Mesendoderm (in vitro differentiated cells): ENCODE measurements around the gene CDK14.
"Not testable (repeated sequence)": the region's sequence is repeated elsewhere in the genome, so short reads cannot be mapped to it uniquely, and the experiment has no call there.

ENCODE experiments used
- DNase-seq: peaks from one replicate; pipeline ENCODE4 v3.0.0; 2013
- H2AK5ac ChIP-seq: 2 replicates; pipeline ENCODE4 v1.6.1; 2013; ENCODE audit warnings: low read length, inconsistent platforms
- H2BK120ac ChIP-seq: 2 replicates; pipeline ENCODE4 v1.6.1; 2013; ENCODE audit warnings: low read depth, mild to moderate bottlenecking, low read length, moderate library complexity, mixed read lengths
- H2BK15ac ChIP-seq: replicated peaks from 2 replicates; pipeline ENCODE4 v1.6.1; 2013; ENCODE audit warnings: low read depth, mild to moderate bottlenecking, moderate library complexity
- H2BK5ac ChIP-seq: 2 replicates; pipeline ENCODE4 v1.6.1; 2013; ENCODE audit warnings: low read length, inconsistent platforms
- H3K18ac ChIP-seq: 2 replicates; pipeline ENCODE4 v1.6.1; 2013; ENCODE audit warnings: mild to moderate bottlenecking, low read length, mixed read lengths
- H3K23ac ChIP-seq: one replicate; pipeline ENCODE4 v1.6.1; 2013; ENCODE audit warnings: low read length
- H3K27ac ChIP-seq: 2 replicates; pipeline ENCODE4 v1.5.1; 2013; ENCODE audit warnings: low read depth, mild to moderate bottlenecking, inconsistent platforms, low read length, moderate library complexity
- H3K27me3 ChIP-seq: 2 replicates; pipeline ENCODE4 v1.6.1; 2013; ENCODE audit warnings: low read length, control low read depth, mild to moderate bottlenecking, inconsistent platforms; ENCODE audit not compliant: insufficient read depth, poor library complexity
- H3K36me3 ChIP-seq: 2 replicates; pipeline ENCODE4 v1.6.1; 2013; ENCODE audit warnings: low read length, inconsistent platforms; ENCODE audit not compliant: control insufficient read depth, insufficient read depth
- H3K4ac ChIP-seq: one replicate; pipeline ENCODE4 v1.6.1; 2013; ENCODE audit warnings: low read depth, mild to moderate bottlenecking, low read length, moderate library complexity
- H3K4me1 ChIP-seq: 2 replicates; pipeline ENCODE4 v1.6.1; 2013; ENCODE audit warnings: low read depth, low read length, inconsistent platforms; ENCODE audit not compliant: control insufficient read depth
- H3K4me2 ChIP-seq: 2 replicates; pipeline ENCODE4 v1.6.1; 2013; ENCODE audit warnings: low read length
- H3K4me3 ChIP-seq: 2 replicates; pipeline ENCODE4 v1.5.1; 2013; ENCODE audit warnings: mild to moderate bottlenecking, low read length
- H3K56ac ChIP-seq: one replicate; pipeline ENCODE4 v1.6.1; 2013; ENCODE audit warnings: low read length
- H3K79me1 ChIP-seq: 2 replicates; pipeline ENCODE4 v1.6.1; 2013; ENCODE audit warnings: low read length, inconsistent platforms
- H3K79me2 ChIP-seq: 2 replicates; pipeline ENCODE4 v1.6.1; 2013; ENCODE audit warnings: mild to moderate bottlenecking, low read length; ENCODE audit not compliant: control insufficient read depth, insufficient read depth
- H3K9ac ChIP-seq: 2 replicates; pipeline ENCODE4 v1.6.1; 2013; ENCODE audit warnings: low read length, inconsistent platforms
- H4K5ac ChIP-seq: one replicate; pipeline ENCODE4 v1.6.1; 2013; ENCODE audit warnings: low read length
- H4K8ac ChIP-seq: one replicate; pipeline ENCODE4 v1.6.1; 2013; ENCODE audit warnings: low read depth, mild to moderate bottlenecking, control low read depth, low read length, moderate library complexity
- WGBS: extraction: QIAGEN DNeasy Blood & Tissue Kit; methylation state at CpG from one replicate; pipeline ENCODE4 v1.1.7; 2013; ENCODE audit warnings: low lambda C conversion rate, missing lambda C conversion rate; ENCODE audit not compliant: insufficient coverage; ENCODE audit errors: extremely low coverage; 5-methylcytosine and 5-hydroxymethylcytosine counted together

Gene CDK14

DNA sequence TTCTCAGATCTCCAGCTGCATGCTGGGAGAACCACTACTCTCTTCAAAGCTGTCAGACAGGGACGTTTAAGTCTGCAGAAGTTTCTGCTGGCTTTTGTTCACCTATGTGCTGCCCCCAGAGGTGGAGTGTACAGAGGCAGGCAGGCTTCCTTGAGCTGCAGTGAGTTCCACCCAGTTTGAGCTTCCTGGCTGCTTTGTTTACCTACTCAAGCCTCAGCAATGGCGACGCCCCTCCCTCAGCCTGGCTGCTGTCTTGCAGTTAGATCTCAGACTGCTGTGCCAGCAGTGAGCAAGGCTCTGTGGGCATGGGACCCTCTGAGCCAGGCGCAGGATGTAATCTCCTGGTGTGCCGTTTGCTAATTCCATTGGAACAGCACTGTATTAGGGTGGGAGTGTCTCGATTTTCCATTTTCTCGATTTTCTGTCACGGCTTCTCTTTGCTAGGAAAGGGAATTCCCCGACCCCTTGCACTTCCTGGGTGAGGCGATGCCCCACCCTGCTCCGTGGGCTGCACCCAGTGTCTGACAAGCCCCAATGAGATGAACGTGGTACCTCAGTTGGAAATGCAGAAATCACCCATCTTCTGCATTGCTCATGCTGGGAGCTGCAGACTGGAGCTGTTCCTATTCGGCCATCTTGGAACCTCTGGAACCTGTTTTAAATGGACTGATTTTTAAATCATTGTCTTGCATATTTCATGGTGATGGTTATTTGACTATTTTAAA, 332.7 kb downstream of the CDK14 start:
- not testable (repeated sequence) for H3K4ac ChIP-seq, H3K27me3 ChIP-seq, H3K4me2 ChIP-seq, H3K79me2 ChIP-seq, H3K56ac ChIP-seq, H2AK5ac ChIP-seq, H3K4me1 ChIP-seq, H2BK120ac ChIP-seq, H2BK15ac ChIP-seq, H4K8ac ChIP-seq, H3K23ac ChIP-seq, H3K4me3 ChIP-seq, H3K18ac ChIP-seq, H3K36me3 ChIP-seq, H3K9ac ChIP-seq, H3K27ac ChIP-seq, H4K5ac ChIP-seq, H3K79me1 ChIP-seq, H2BK5ac ChIP-seq
- no CpG with 5 or more reads among the region's 13 CpGs for WGBS
- peak; percentile 70 for DNase-seq

DNA sequence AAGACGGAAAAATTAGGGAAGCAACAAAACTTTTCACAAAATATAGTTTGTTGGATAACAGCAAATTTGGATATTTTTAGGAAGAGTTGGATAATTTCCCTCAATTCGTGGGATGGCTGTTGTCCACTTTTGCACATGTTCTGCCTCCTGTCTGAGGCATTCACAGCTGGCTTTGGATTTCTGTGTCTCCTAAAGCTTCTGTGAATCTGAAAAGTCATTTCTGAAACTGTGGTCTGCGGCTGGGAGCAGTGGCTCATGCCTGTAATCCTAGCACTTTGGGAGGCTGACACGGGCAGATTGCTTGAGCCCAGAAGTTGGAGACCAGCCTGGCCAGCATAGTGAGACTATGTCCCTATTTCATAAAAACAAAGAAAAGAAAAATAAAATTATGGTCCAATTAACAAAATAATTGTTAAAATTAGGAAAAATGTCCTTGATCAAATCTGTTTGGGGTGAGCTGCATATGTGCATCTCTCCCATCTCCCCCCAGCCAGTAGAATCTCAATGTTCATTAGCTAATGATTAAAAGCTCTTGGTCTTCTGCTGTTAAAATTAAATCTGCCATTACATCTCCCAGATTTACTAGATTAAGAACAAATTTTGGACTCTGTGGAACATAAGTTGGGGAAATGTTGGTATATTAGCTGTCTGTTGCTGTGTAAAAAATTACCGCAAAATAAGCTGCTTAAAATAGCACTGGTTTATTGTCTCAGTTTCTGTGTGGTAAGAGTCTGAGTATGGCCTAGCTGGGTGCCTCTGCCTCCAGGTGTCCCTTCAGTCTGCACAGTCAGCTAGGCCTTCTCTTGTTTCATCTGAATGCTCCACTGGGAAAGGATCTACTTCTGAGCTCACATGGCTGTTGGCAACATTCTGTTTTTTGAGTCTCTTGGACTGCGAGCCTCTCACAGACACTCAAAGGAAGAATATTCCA, 336.1 kb downstream of the CDK14 start:
- H4K5ac ChIP-seq = no peak overlapping the region
- H3K56ac ChIP-seq = no peak overlapping the region
- no peak overlapping the region for H3K9ac ChIP-seq
- H3K79me2 ChIP-seq = no peaks in the 10 kb centered on the region
- no peak overlapping the region for H2AK5ac ChIP-seq
- no peak overlapping the region for H3K4me2 ChIP-seq
- no peak for DNase-seq
- no peaks in the 10 kb centered on the region for H3K4me1 ChIP-seq
- H2BK120ac ChIP-seq = no peak overlapping the region
- H3K79me1 ChIP-seq = no peaks in the 10 kb centered on the region
- no peaks in the 10 kb centered on the region for H3K27me3 ChIP-seq
- no CpG with 5 or more reads among the region's 6 CpGs for WGBS
- no peak overlapping the region for H3K23ac ChIP-seq
- no peak overlapping the region for H2BK5ac ChIP-seq
- H3K18ac ChIP-seq = no peak overlapping the region
- H3K36me3 ChIP-seq = no peaks in the 10 kb centered on the region
- H4K8ac ChIP-seq = no peak overlapping the region
- no peak overlapping the region for H3K27ac ChIP-seq
- H2BK15ac ChIP-seq = no peak overlapping the region
- H3K4ac ChIP-seq = no peak overlapping the region
- no peak overlapping the region for H3K4me3 ChIP-seq

DNA sequence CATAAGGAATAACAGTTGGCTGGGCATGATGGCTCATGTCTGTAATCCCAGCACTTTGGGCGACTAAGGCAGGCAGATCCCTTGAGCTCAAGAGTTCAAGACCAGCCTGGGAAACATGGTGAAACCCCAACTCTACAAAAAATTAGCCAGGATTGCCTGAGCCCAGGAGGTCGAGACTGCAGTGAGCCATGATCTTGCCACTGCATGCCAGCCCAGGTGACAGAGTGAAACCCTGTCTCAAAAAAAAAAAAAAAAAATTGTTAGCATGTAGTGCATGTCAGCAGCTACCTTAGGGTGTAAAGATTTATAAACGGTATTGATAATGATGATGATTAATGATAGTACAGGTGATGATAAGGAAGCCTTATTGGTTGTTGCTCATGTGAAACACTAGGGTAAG, 336.9 kb downstream of the CDK14 start:
- no peaks in the 10 kb centered on the region for H3K27me3 ChIP-seq
- H2BK15ac ChIP-seq = no peak overlapping the region
- DNase-seq = no peak
- H3K79me1 ChIP-seq = no peaks in the 10 kb centered on the region
- no peak overlapping the region for H2BK120ac ChIP-seq
- no peak overlapping the region for H3K18ac ChIP-seq
- H3K36me3 ChIP-seq = no peaks in the 10 kb centered on the region
- no peak overlapping the region for H3K56ac ChIP-seq
- no CpG with 5 or more reads among the region's 3 CpGs for WGBS
- H3K23ac ChIP-seq = no peak overlapping the region
- H3K4me2 ChIP-seq = no peak overlapping the region
- H3K79me2 ChIP-seq = no peaks in the 10 kb centered on the region
- no peak overlapping the region for H4K5ac ChIP-seq
- H2BK5ac ChIP-seq = no peak overlapping the region
- no peak overlapping the region for H3K27ac ChIP-seq
- H3K4ac ChIP-seq = no peak overlapping the region
- H2AK5ac ChIP-seq = no peak overlapping the region
- H4K8ac ChIP-seq = no peak overlapping the region
- H3K9ac ChIP-seq = no peak overlapping the region
- H3K4me1 ChIP-seq = no peaks in the 10 kb centered on the region
- no peak overlapping the region for H3K4me3 ChIP-seq

DNA sequence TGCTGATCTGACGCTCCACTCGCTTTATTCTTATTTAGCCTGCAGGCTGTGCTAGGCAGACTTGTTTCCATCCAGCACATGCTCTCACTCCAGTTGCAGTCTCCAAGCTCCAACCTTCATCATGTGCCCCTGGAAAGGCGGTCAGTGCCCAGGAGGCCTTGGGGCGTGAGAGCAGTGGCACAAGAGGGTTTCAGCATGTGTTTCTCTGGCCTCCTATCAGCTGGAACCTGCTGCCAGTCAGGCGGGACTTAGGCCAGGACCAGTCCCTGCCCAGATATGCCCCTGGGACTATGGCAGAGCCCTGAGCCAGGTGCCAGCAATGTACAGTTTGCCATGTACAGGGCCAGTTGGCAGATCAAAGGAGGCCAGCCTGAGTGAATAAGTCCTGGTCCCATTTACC, 337.9 kb downstream of the CDK14 start:
- no peak overlapping the region for H3K4ac ChIP-seq
- no peaks in the 10 kb centered on the region for H3K36me3 ChIP-seq
- H3K4me3 ChIP-seq = no peak overlapping the region
- WGBS = no CpG with 5 or more reads among the region's 5 CpGs
- H3K18ac ChIP-seq = no peak overlapping the region
- H3K27me3 ChIP-seq = no peaks in the 10 kb centered on the region
- H3K79me2 ChIP-seq = no peaks in the 10 kb centered on the region
- H4K5ac ChIP-seq = no peak overlapping the region
- no peak overlapping the region for H2BK15ac ChIP-seq
- H3K4me2 ChIP-seq = no peak overlapping the region
- no peaks in the 10 kb centered on the region for H3K4me1 ChIP-seq
- DNase-seq = no peak
- no peak overlapping the region for H2BK5ac ChIP-seq
- no peak overlapping the region for H2AK5ac ChIP-seq
- H3K79me1 ChIP-seq = no peaks in the 10 kb centered on the region
- no peak overlapping the region for H4K8ac ChIP-seq
- H2BK120ac ChIP-seq = no peak overlapping the region
- H3K56ac ChIP-seq = no peak overlapping the region
- no peak overlapping the region for H3K9ac ChIP-seq
- H3K23ac ChIP-seq = no peak overlapping the region
- H3K27ac ChIP-seq = no peak overlapping the region

DNA sequence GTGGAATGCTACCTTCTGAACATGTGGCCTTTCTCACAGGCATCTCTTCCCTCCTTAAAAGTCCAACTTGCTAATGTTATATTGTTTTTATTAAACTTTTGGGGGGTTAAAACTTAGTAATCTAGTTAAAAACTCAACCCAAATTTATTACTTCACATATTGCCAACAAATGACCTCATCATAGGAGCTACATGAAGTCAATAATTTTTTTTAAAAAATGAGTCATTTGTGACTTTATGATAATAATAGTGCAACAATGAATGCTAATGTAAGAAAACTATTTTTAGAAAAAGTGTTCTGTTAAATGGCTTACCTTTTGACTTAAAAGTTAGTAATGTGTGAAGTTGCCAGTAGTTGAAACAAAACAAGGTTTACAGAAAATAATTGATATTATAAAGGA, 342.2 kb downstream of the CDK14 start:
- Histone ChIP-seq H3K9ac (no peak overlapping the region), H2BK5ac (no peak overlapping the region), H3K36me3 (no peaks in the 10 kb centered on the region), H2BK15ac (no peak overlapping the region), H4K8ac (no peak overlapping the region), H3K56ac (no peak overlapping the region), H3K23ac (no peak overlapping the region), H3K27me3 (no peaks in the 10 kb centered on the region), H3K79me1 (no peaks in the 10 kb centered on the region), H4K5ac (no peak overlapping the region), H2AK5ac (no peak overlapping the region), H3K4ac (no peak overlapping the region), H3K4me3 (no peak overlapping the region), H3K4me1 (no peaks in the 10 kb centered on the region), H2BK120ac (no peak overlapping the region), H3K79me2 (no peaks in the 10 kb centered on the region), H3K4me2 (no peak overlapping the region), H3K27ac (no peak overlapping the region), H3K18ac (no peak overlapping the region)
- no peak for DNase-seq
